IMR-90 (cell line): ENCODE data around the gene PIEZO2. TPM values are rescaled to one million over a fixed set of nuclear protein-coding genes. Genes with fewer than 3 reads are reported as not detected.

ENCODE experiments used
- ATAC-seq: fragments of 200-7000 bp; cut with Tn5 transposase; 2 replicates; pipeline ENCODE4 v1.9.1; 2020; ENCODE audit warnings: low read depth, mild to moderate bottlenecking, moderate library complexity
- BruUV-seq: library from RNA; stranded (reverse); fragments of 400-500 nt; replicated peaks from 2 replicates; lab custom pipeline; 2021; lab: Mats Ljungman, UMichigan
- CTCF ChIA-PET: fragments of 300-600 bp; formaldehyde crosslinking; extraction: SDS; loops from one replicate; lab custom pipeline; 2021; ENCODE audit warnings: antibody characterized with exemption; lab: Yijun Ruan, JAX
- POLR2A ChIA-PET: fragments of 300-600 bp; sonication (Branson Sonifier 250); formaldehyde crosslinking; loops from one replicate; lab custom pipeline; 2022; ENCODE audit warnings: antibody characterized with exemption; ENCODE audit not compliant: unreplicated experiment; lab: Charles Lee
- DNase-seq: peaks from one replicate; pipeline ENCODE4 v3.0.0; 2013
- H2AFZ ChIP-seq: replicated peaks from 2 replicates; pipeline ENCODE3; 2013; ENCODE audit warnings: low read length, mild to moderate bottlenecking; ENCODE audit not compliant: poor library complexity
- H2AK5ac ChIP-seq: 2 replicates; pipeline ENCODE4 v1.6.1; 2013; ENCODE audit warnings: low read depth, low read length, inconsistent platforms
- H2AK9ac ChIP-seq: replicated peaks from 2 replicates; pipeline ENCODE3; 2013; ENCODE audit warnings: mild to moderate bottlenecking, low read depth, low read length, moderate library complexity; ENCODE audit not compliant: poor library complexity
- H2BK120ac ChIP-seq: 2 replicates; pipeline ENCODE4 v1.6.1; 2013; ENCODE audit warnings: low read depth, low read length, inconsistent platforms
- H2BK15ac ChIP-seq: 3 replicates; pipeline ENCODE4 v1.6.1; 2013; ENCODE audit warnings: low read depth, low read length, inconsistent platforms
- H2BK20ac ChIP-seq: 2 replicates; pipeline ENCODE4 v1.6.1; 2013; ENCODE audit warnings: low read depth, mild to moderate bottlenecking, inconsistent platforms, low read length, moderate library complexity
- H2BK5ac ChIP-seq: 2 replicates; pipeline ENCODE4 v1.6.1; 2013; ENCODE audit warnings: mild to moderate bottlenecking, low read depth, low read length, inconsistent platforms; ENCODE audit not compliant: poor library complexity, severe bottlenecking
- H3K14ac ChIP-seq: replicated peaks from 2 replicates; pipeline ENCODE4 v1.6.1; 2013; ENCODE audit warnings: low read depth, low read length, inconsistent platforms
- H3K18ac ChIP-seq: 2 replicates; pipeline ENCODE4 v1.6.1; 2013; ENCODE audit warnings: low read depth, low read length, control low read depth
- H3K23ac ChIP-seq: 2 replicates; pipeline ENCODE4 v1.6.1; 2013; ENCODE audit warnings: low read depth, low read length, inconsistent platforms
- H3K27ac ChIP-seq: 2 replicates; pipeline ENCODE4 v1.5.1; 2013; ENCODE audit warnings: mild to moderate bottlenecking, control low read depth, low read length; ENCODE audit not compliant: insufficient read depth
- H3K27me3 ChIP-seq: 2 replicates; pipeline ENCODE4 v1.6.1; 2013; ENCODE audit warnings: low read length; ENCODE audit not compliant: control insufficient read depth, insufficient read depth
- H3K36me3 ChIP-seq: 2 replicates; pipeline ENCODE4 v1.6.1; 2013; ENCODE audit warnings: low read length, mixed read lengths; ENCODE audit not compliant: control insufficient read depth, insufficient read depth
- H3K4ac ChIP-seq: 2 replicates; pipeline ENCODE4 v1.6.1; 2013; ENCODE audit warnings: low read depth, low read length, inconsistent platforms
- H3K4me1 ChIP-seq: 2 replicates; pipeline ENCODE4 v1.6.1; 2013; ENCODE audit warnings: low read length, mixed read lengths; ENCODE audit not compliant: control insufficient read depth, insufficient read depth
- H3K4me2 ChIP-seq: 2 replicates; pipeline ENCODE4 v1.6.1; 2013; ENCODE audit warnings: low read depth, mild to moderate bottlenecking, control low read depth, low read length, moderate library complexity
- H3K4me3 ChIP-seq: 2 replicates; pipeline ENCODE4 v1.5.1; 2013; ENCODE audit warnings: low read depth, mild to moderate bottlenecking, control low read depth, low read length, moderate library complexity; ENCODE audit not compliant: insufficient read depth
- H3K56ac ChIP-seq: 2 replicates; pipeline ENCODE4 v1.6.1; 2013; ENCODE audit warnings: low read length, inconsistent platforms; ENCODE audit not compliant: insufficient read depth; ENCODE audit errors: extremely low read depth
- H3K79me1 ChIP-seq, 2 experiments: 2 replicates each; pipeline ENCODE4 v1.6.1; 2013; ENCODE audit warnings: low read length in 2 of 2, inconsistent platforms in 1 of 2, low read depth in 1 of 2
- H3K9ac ChIP-seq: 2 replicates; pipeline ENCODE4 v1.6.1; 2013; ENCODE audit warnings: low read depth, low read length, control low read depth
- H3K9me1 ChIP-seq: 2 replicates; pipeline ENCODE4 v1.6.1; 2013; ENCODE audit warnings: low read length, inconsistent platforms; ENCODE audit not compliant: insufficient read depth
- H3K9me3 ChIP-seq: 2 replicates; pipeline ENCODE4 v1.6.1; 2013; ENCODE audit warnings: low read length; ENCODE audit not compliant: control insufficient read depth, insufficient read depth
- H4K20me1 ChIP-seq: 2 replicates; pipeline ENCODE4 v1.6.1; 2013; ENCODE audit warnings: low read length, inconsistent platforms; ENCODE audit not compliant: insufficient read depth
- H4K5ac ChIP-seq: 2 replicates; pipeline ENCODE4 v1.6.1; 2013; ENCODE audit warnings: mild to moderate bottlenecking, low read depth, low read length, control low read depth
- H4K8ac ChIP-seq, 2 experiments: 2 replicates each; pipeline ENCODE4 v1.6.1; 2013; ENCODE audit warnings: low read depth in 2 of 2, low read length in 2 of 2, control low read depth in 1 of 2, inconsistent platforms in 1 of 2
- H4K91ac ChIP-seq: 2 replicates; pipeline ENCODE4 v1.6.1; 2013; ENCODE audit warnings: low read depth, low read length, inconsistent platforms; ENCODE audit not compliant: insufficient read depth
- CHD1 ChIP-seq: IDR thresholded peaks from 2 replicates; pipeline ENCODE4 v1.6.1; 2012; ENCODE audit warnings: low read depth, low read length, improper control_type of control experiment
- ELK1 ChIP-seq: fragments of 150-350 bp; IDR thresholded peaks from 2 replicates; pipeline ENCODE4 v1.6.1; 2016; ENCODE audit warnings: low read depth, mild to moderate bottlenecking, low read length, moderate library complexity, borderline replicate concordance
- MAZ ChIP-seq: IDR thresholded peaks from 2 replicates; pipeline ENCODE4 v1.6.1; 2012; ENCODE audit warnings: low read depth, mild to moderate bottlenecking, low read length, improper control_type of control experiment, moderate library complexity, borderline replicate concordance
- NFE2L2 ChIP-seq: fragments of 150-350 bp; IDR thresholded peaks from 2 replicates; pipeline ENCODE4 v1.6.1; 2016; ENCODE audit warnings: low read depth, mild to moderate bottlenecking, low read length
- POLR2A ChIP-seq: IDR thresholded peaks from 2 replicates; pipeline ENCODE4 v1.6.1; 2012; ENCODE audit warnings: mild to moderate bottlenecking, low read depth, low read length
- RFX5 ChIP-seq: IDR thresholded peaks from 2 replicates; pipeline ENCODE4 v1.8.0; 2012; ENCODE audit warnings: low read depth, mild to moderate bottlenecking, low read length, moderate library complexity
- WGBS, 2 experiments: methylation state at CpG; one replicate each; pipeline versions ENCODE4 v1.1.5 to v1.1.7; 2013; ENCODE audit warnings: missing lambda C conversion rate in 2 of 2; ENCODE audit not compliant: insufficient read length in 1 of 2; ENCODE audit errors: extremely low coverage in 2 of 2; 5-methylcytosine and 5-hydroxymethylcytosine counted together
- dilution Hi-C: fragments of 300-500 bp; cut with HindIII; formaldehyde crosslinking; loops from one replicate; pipeline ENCODE4 v1.14.3; 2018; ENCODE audit warnings: low sequenced_read_pairs; ENCODE audit not compliant: unreplicated experiment
- in situ Hi-C: fragments of 300-500 bp; cut with MboI; formaldehyde crosslinking; loops from 3 replicates; pipeline ENCODE4 v1.14.3; 2019; ENCODE audit warnings: low sequenced_read_pairs, inconsistent platforms, mixed read lengths
- intact Hi-C: fragments of 100-400 bp; cut with micrococcal nuclease; formaldehyde crosslinking; loops from 2 replicates; pipeline ENCODE4 v1.10.0; 2022
- polyA plus RNA-seq, 3 experiments: library from polyadenylated mRNA; depleted of rRNA; stranded (reverse); fragments of >200 nt; gene quantifications; 2 replicates each; pipeline ENCODE4 v1.2.3, GENCODE V29; 2012; ENCODE audit warnings: low replicate concordance in 1 of 3
- total RNA-seq: library from RNA; depleted of rRNA; stranded (reverse); fragments of >200 nt; gene quantifications from 2 replicates; pipeline ENCODE4 v1.2.3, GENCODE V29; 2012

Gene PIEZO2
- total and polyA plus RNA-seq, 2 of the 4 experiments (the other 2 are of a cell fraction): 2.4 to 4.1 TPM

DNA sequence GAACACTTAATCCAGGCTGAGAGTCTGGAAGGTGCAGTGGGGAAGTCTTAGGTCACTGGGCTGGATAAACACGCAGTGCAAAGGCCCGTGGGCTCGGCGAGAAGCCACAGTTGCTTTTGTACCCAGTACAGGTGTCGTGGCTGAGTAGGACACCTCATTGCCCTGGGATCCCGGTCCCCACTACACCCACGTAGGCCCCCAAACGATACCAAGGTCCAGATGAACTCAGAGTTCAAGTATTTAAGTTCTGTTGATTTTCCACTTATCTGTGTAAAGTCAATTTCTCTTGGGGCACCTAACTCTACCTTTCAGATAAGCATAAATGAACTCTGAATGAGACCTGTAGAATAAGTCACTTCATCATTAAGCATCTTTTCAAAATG is 302.0 kb downstream of the PIEZO2 start:
- H3K79me1 ChIP-seq: no peaks in the 10 kb centered on the region
- no peaks in the 10 kb centered on the region for H4K20me1 ChIP-seq
- no peak overlapping the region for H4K5ac ChIP-seq
- dilution Hi-C loops (no loop called here), intact Hi-C loops (no loop called here), in situ Hi-C loops (no loop called here)
- H4K8ac ChIP-seq: no peak overlapping the region
- no peak overlapping the region for H3K23ac ChIP-seq
- CTCF ChIA-PET: interaction anchor here (1.2 kb wide), 1 partner anchor 307 kb away, joined by 4 read pairs; no protein-coding TSS in a partner anchor
- no peak overlapping the region for H3K4me2 ChIP-seq
- WGBS, 2 experiments: 94% methylated on average over 7 of the region's 8 CpGs; no CpG with 5 or more reads in 1 of the 2 experiments
- H3K4ac ChIP-seq: no peak overlapping the region
- H3K9me3 ChIP-seq: no peaks in the 10 kb centered on the region
- H3K27me3 ChIP-seq: no peaks in the 10 kb centered on the region
- H3K27ac ChIP-seq: no peak overlapping the region
- BruUV-seq: no TSS peak
- no peak overlapping the region for H2AK9ac ChIP-seq
- no peak overlapping the region for H2BK120ac ChIP-seq
- H2BK5ac ChIP-seq: no peak overlapping the region
- DNase-seq (no peak), ATAC-seq (no peak)
- peaks cover 2% of the 10 kb centered on the region; the same call in 1 of the 2 replicates for H3K36me3 ChIP-seq
- H3K14ac ChIP-seq: no peak overlapping the region
- no peak overlapping the region for H3K18ac ChIP-seq
- H3K56ac ChIP-seq: no peak overlapping the region
- H2BK20ac ChIP-seq: no peak overlapping the region
- H2AFZ ChIP-seq: no peak overlapping the region
- no peak overlapping the region for H2AK5ac ChIP-seq
- no peak overlapping the region for H2BK15ac ChIP-seq
- peaks cover 3% of the 10 kb centered on the region; the same call in 1 of the 2 replicates for H3K4me1 ChIP-seq
- no peaks in the 10 kb centered on the region; the same call in 1 of the 2 replicates for H3K9me1 ChIP-seq
- no peak overlapping the region for H3K9ac ChIP-seq
- TF ChIP-seq CHD1 (no peak), ELK1 (no peak), MAZ (no peak), NFE2L2 (no peak), POLR2A (no peak), RFX5 (no peak)
- POLR2A ChIA-PET: no interaction called here
- H3K4me3 ChIP-seq: no peak overlapping the region
- H4K91ac ChIP-seq: no peak overlapping the region
